ENCODE results near the gene AQR. TPM values are rescaled to one million over a fixed set of nuclear protein-coding genes. Genes with fewer than 3 reads are reported as not detected.

Gene AQR
- polyA plus RNA-seq, 1 of the 3 experiments (the other 2 are of a cell fraction): 11.6 TPM

GRCh38 chr15:34879107-34879506 is 90.4 kb downstream of the AQR start:
- POLR2A ChIA-PET: no interaction called here
- no peak for DNase-seq
- Histone ChIP-seq H3K36me3 (replicated peaks in 1 of 2; ENCODE audit: control insufficient read depth in 1 of 2, insufficient read depth in 2 of 2, low read length in 1 of 2) (peaks cover 62 to 77% of the 10 kb centered on the region in 2 experiments), H3K79me2 (ENCODE audit: insufficient read depth) (no peaks in the 10 kb centered on the region), H3K9ac (no peak overlapping the region), H3K4me2 (no peak overlapping the region), H3K4me3 (ENCODE audit: low read depth in 2 of 2, low read length in 1 of 2) (no peak overlapping the region), H2AFZ (ENCODE audit: low read depth) (no peak overlapping the region), H3K9me2 (no peaks in the 10 kb centered on the region), H3K27ac (ENCODE audit: low read depth in 2 of 2, low read length in 1 of 2) (no peak overlapping the region), H3K9me3 (no peaks in the 10 kb centered on the region), H4K20me1 (ENCODE audit: insufficient read depth) (no peaks in the 10 kb centered on the region), H3F3A (replicated peaks; ENCODE audit: insufficient read depth) (no peaks in the 10 kb centered on the region), H3K4me1 (ENCODE audit: control insufficient read depth in 1 of 2, insufficient read depth in 2 of 2, low read depth in 1 of 2, low read length in 1 of 2) (no peaks in the 10 kb centered on the region), H3K27me3 (ENCODE audit: insufficient read depth) (no peaks in the 10 kb centered on the region)
- 75% methylated on average over 4 of the region's 4 CpGs for whole genome bisulfite sequencing (ENCODE audit: low lambda C conversion rate)
- CTCF ChIA-PET: interaction anchor here (0.9 to 1.0 kb wide), 2 partner anchors 39 to 171 kb away, joined by 3 to 4 read pairs; no protein-coding TSS in a partner anchor
- TF ChIP-seq FOXJ3 (CRISPR knock-in tag; IDR thresholded peaks at IDR 0.05): no peak

- Histone ChIP-seq H3K9me2 (no peaks in the 10 kb centered on the region; the same call in 1 of the 2 replicates), H3K4me3 (ENCODE audit: low read depth in 2 of 2, low read length in 1 of 2) (no peak overlapping the region), H3K36me3 (replicated peaks in 1 of 2; ENCODE audit: control insufficient read depth in 1 of 2, insufficient read depth in 2 of 2, low read length in 1 of 2) (peaks cover 64 to 80% of the 10 kb centered on the region in 2 experiments), H3K79me2 (ENCODE audit: insufficient read depth) (no peaks in the 10 kb centered on the region), H3K27me3 (ENCODE audit: insufficient read depth) (no peaks in the 10 kb centered on the region), H2AFZ (ENCODE audit: low read depth) (no peak overlapping the region), H3K9me3 (no peaks in the 10 kb centered on the region), H3K4me2 (no peak overlapping the region), H3K27ac (ENCODE audit: low read depth in 2 of 2, low read length in 1 of 2) (no peak overlapping the region), H4K20me1 (ENCODE audit: insufficient read depth) (no peaks in the 10 kb centered on the region), H3K9ac (no peak overlapping the region), H3F3A (replicated peaks; ENCODE audit: insufficient read depth) (no peaks in the 10 kb centered on the region), H3K4me1 (ENCODE audit: control insufficient read depth in 1 of 2, insufficient read depth in 2 of 2, low read depth in 1 of 2, low read length in 1 of 2) (no peaks in the 10 kb centered on the region)
- DNase-seq: no peak
- POLR2A ChIA-PET: no interaction called here
- no peak for TF ChIP-seq POLR2AphosphoS5 (IDR thresholded peaks at IDR 0.05; ENCODE audit: low read depth, low read length)
- TF ChIP-seq CHD2 (IDR thresholded peaks at IDR 0.05; ENCODE audit: low read length, partially characterized antibody): no peak
- TF ChIP-seq MAX (IDR thresholded peaks at IDR 0.05; ENCODE audit: low read depth): no peak
- TF ChIP-seq TCF12 (IDR thresholded peaks at IDR 0.05): no peak
- CTCF ChIA-PET: interaction anchor here (1.1 kb wide), 1 partner anchor 44 kb away, joined by 4 read pairs; no protein-coding TSS in a partner anchor
These were observed 92.9 kb downstream of the AQR start for GRCh38 chr15:34876640-34877039.

GRCh38 chr15:34869110-34869509 is 100.4 kb downstream of the AQR start:
- H3K4me3 ChIP-seq (ENCODE audit: low read depth in 2 of 2, low read length in 1 of 2): no peak overlapping the region
- no peaks in the 10 kb centered on the region for H3K79me2 ChIP-seq (ENCODE audit: insufficient read depth)
- H3K27me3 ChIP-seq (ENCODE audit: insufficient read depth): no peaks in the 10 kb centered on the region
- peaks cover 7% of the 10 kb centered on the region for H3F3A ChIP-seq (replicated peaks; ENCODE audit: insufficient read depth)
- H3K9ac ChIP-seq: no peak overlapping the region
- CTCF ChIA-PET: interaction anchor here (0.6 to 1.3 kb wide), 2 partner anchors 13 to 144 kb away, joined by 3 read pairs; no protein-coding TSS in a partner anchor
- WGBS (ENCODE audit: low lambda C conversion rate): 97% methylated on average over 2 of the region's 2 CpGs
- no peak overlapping the region for H3K4me2 ChIP-seq
- peaks cover 75 to 92% of the 10 kb centered on the region in 2 experiments for H3K36me3 ChIP-seq (replicated peaks in 1 of 2; ENCODE audit: control insufficient read depth in 1 of 2, insufficient read depth in 2 of 2, low read length in 1 of 2)
- H3K9me3 ChIP-seq: no peaks in the 10 kb centered on the region
- no peaks in the 10 kb centered on the region; the same call in 1 of the 2 replicates for H3K9me2 ChIP-seq
- no peaks in the 10 kb centered on the region for H3K4me1 ChIP-seq (ENCODE audit: control insufficient read depth in 1 of 2, insufficient read depth in 2 of 2, low read depth in 1 of 2, low read length in 1 of 2)
- H3K27ac ChIP-seq (ENCODE audit: low read depth in 2 of 2, low read length in 1 of 2): no peak overlapping the region
- H2AFZ ChIP-seq (ENCODE audit: low read depth): no peak overlapping the region
- DNase-seq: no peak
- H4K20me1 ChIP-seq (ENCODE audit: insufficient read depth): no peaks in the 10 kb centered on the region
- POLR2A ChIA-PET: no interaction called here
- TF ChIP-seq NFIC (IDR thresholded peaks at IDR 0.05; ENCODE audit: borderline replicate concordance): no peak
- no peak for TF ChIP-seq GABPA (IDR thresholded peaks at IDR 0.05; ENCODE audit: low read depth)
- no peak for TF ChIP-seq FOXM1 (IDR thresholded peaks at IDR 0.05; ENCODE audit: low read depth)
- TF ChIP-seq RAD21 (IDR thresholded peaks at IDR 0.05; ENCODE audit: low read length): no peak
- no peak for TF ChIP-seq IRF3 (IDR thresholded peaks at IDR 0.05; ENCODE audit: low read depth, low read length)
- TF ChIP-seq RXRA (IDR thresholded peaks at IDR 0.05; ENCODE audit: borderline replicate concordance, low read depth): no peak
- no peak for TF ChIP-seq REST (IDR thresholded peaks at IDR 0.05; ENCODE audit: low read depth, low read length)
- TF ChIP-seq USF2 (IDR thresholded peaks at IDR 0.05; ENCODE audit: borderline replicate concordance, low read depth, low read length): no peak
- no peak for TF ChIP-seq TCF12 (IDR thresholded peaks at IDR 0.05)
- no peak for TF ChIP-seq MXI1 (IDR thresholded peaks at IDR 0.05; ENCODE audit: low read depth, low read length)
- TF ChIP-seq MEF2A (IDR thresholded peaks at IDR 0.05; ENCODE audit: borderline replicate concordance, low read depth): no peak
- no peak for TF ChIP-seq CHD2 (IDR thresholded peaks at IDR 0.05; ENCODE audit: low read length, partially characterized antibody)
- TF ChIP-seq EP300 (IDR thresholded peaks at IDR 0.05; ENCODE audit: borderline replicate concordance in 1 of 2, low read depth in 1 of 2, low read length in 1 of 2): no peak
